ENCODE results near the gene FIBIN.

FIBIN gene

GRCh38 chr11:26949846-26950245 is 44.1 kb upstream of the FIBIN start:
- no peak for DNase-seq (ENCODE audit: extremely low read depth, low read depth)
- no peak overlapping the region for H3K4me3 ChIP-seq (replicated peaks; ENCODE audit: low read depth, low read length)
- TF ChIP-seq, protein P1, sequence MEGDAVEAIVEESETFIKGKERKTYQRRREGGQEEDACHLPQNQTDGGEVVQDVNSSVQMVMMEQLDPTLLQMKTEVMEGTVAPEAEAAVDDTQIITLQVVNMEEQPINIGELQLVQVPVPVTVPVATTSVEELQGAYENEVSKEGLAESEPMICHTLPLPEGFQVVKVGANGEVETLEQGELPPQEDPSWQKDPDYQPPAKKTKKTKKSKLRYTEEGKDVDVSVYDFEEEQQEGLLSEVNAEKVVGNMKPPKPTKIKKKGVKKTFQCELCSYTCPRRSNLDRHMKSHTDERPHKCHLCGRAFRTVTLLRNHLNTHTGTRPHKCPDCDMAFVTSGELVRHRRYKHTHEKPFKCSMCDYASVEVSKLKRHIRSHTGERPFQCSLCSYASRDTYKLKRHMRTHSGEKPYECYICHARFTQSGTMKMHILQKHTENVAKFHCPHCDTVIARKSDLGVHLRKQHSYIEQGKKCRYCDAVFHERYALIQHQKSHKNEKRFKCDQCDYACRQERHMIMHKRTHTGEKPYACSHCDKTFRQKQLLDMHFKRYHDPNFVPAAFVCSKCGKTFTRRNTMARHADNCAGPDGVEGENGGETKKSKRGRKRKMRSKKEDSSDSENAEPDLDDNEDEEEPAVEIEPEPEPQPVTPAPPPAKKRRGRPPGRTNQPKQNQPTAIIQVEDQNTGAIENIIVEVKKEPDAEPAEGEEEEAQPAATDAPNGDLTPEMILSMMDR (IDR thresholded peaks at IDR 0.05; ENCODE audit: low read depth, low read length, missing control alignments) = no peak

- DNase-seq (ENCODE audit: extremely low read depth, low read depth) = no peak
- TF ChIP-seq, protein P1 (IDR thresholded peaks at IDR 0.05; ENCODE audit: low read depth, low read length, missing control alignments) = no peak
- no peak overlapping the region for H3K4me3 ChIP-seq (replicated peaks; ENCODE audit: low read depth, low read length)
Measured at GRCh38 chr11:26950260-26950719, 43.6 kb upstream of the FIBIN start.

- TF ChIP-seq, protein P1 (IDR thresholded peaks at IDR 0.05; ENCODE audit: low read depth, low read length, missing control alignments) = no peak
- no peak overlapping the region for H3K4me3 ChIP-seq (replicated peaks; ENCODE audit: low read depth, low read length)
- DNase-seq (ENCODE audit: extremely low read depth, low read depth) = no peak
Measured at GRCh38 chr11:26951809-26952515, 42.0 kb upstream of the FIBIN start.

- no peak for DNase-seq (ENCODE audit: extremely low read depth, low read depth)
- TF ChIP-seq, protein P1 (IDR thresholded peaks at IDR 0.05; ENCODE audit: low read depth, low read length, missing control alignments) = no peak
- H3K4me3 ChIP-seq (replicated peaks; ENCODE audit: low read depth, low read length) = no peak overlapping the region
Measured at GRCh38 chr11:26953770-26954392, 40.0 kb upstream of the FIBIN start.

DNA sequence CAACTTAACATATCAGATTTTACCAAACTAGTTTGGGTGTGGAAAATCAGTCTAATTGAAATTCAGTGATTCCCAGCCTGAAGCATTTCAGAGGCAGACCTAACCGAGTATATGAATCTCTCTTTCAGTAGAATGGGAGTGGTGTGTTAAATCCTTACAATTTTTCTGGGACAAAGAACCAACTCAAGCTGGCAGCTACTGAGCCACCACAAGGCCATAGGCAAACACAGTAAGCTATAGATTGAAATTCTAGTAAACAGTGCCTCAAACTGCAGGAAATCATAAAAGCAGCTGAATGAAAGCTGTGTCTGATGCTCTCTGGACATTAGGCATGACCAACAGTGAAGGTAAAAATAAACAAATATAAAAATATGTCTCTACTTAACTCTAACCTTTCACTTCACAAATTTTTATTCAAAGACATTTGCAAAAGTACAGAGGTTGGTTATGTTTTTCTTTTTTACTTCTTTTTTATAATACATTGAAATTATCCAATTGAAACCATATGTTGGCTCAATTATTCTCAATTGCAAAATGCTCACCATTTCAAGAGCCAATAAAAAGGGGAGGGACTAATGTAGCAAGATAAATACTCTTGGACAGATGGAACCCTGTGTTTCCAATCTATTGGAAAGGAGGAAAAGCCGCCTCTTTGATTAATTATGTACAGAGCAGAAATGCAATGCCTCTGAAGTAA is 35.8 kb upstream of the FIBIN start:
- TF ChIP-seq, protein P1 (IDR thresholded peaks at IDR 0.05; ENCODE audit: low read depth, low read length, missing control alignments) = no peak
- H3K4me3 ChIP-seq (replicated peaks; ENCODE audit: low read depth, low read length) = no peak overlapping the region
- no peak for DNase-seq (ENCODE audit: extremely low read depth, low read depth)

- DNase-seq (ENCODE audit: extremely low read depth, low read depth) = no peak
- H3K4me3 ChIP-seq (replicated peaks; ENCODE audit: low read depth, low read length) = no peak overlapping the region
- TF ChIP-seq, protein P1 (IDR thresholded peaks at IDR 0.05; ENCODE audit: low read depth, low read length, missing control alignments) = no peak
Measured at GRCh38 chr11:26958702-26959049, 35.2 kb upstream of the FIBIN start.

Data from HFF-Myc (cell line).